Activated naive CD4-positive, alpha-beta T cell treated with anti-CD3 and anti-CD28 coated beads, Interleukin-2, amount 50 U/mL, for 16 hours (primary cell): ENCODE data around the gene ANXA1.

Experiments used
- DNase-seq: peaks from one replicate; pipeline ENCODE4 v3.0.0-alpha.2; 2020

ANXA1 gene

GRCh38 chr9:73141282-73141681 lies 10.4 kb upstream of the ANXA1 start:
- no peak for DNase-seq

DNA sequence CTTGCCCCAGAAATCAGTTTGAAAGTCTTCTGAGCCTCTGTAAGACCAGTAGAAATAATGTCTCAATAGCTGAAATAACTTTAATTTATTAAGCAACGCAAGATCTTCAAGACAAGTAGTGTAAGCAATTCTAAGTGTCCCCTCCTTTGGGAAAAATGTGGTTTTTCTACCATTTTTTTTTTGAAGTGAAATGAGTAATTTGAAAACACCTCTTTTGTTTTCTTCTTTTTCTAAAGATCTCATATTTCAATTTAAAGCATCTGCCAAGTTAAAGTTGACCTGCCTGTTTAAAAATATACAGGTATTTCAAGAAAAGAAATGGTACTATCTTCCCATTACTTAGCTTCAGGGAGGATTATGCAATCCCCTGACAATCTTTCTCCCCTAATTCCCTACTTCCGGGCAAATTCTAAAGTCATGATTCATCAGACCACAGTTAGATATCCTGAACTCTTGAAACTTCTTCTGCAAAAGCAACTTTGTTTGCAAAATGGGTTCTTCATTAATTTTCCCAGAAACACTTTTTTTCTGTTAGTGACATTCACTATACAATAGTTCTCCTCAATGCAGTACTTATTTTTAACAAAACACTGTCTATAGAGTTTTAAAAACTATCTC lies 7.8 kb upstream of the ANXA1 start:
- DNase-seq = no peak

- no peak for DNase-seq
Observed at GRCh38 chr9:73146111-73146815, 5.4 kb upstream of the ANXA1 start.

DNA sequence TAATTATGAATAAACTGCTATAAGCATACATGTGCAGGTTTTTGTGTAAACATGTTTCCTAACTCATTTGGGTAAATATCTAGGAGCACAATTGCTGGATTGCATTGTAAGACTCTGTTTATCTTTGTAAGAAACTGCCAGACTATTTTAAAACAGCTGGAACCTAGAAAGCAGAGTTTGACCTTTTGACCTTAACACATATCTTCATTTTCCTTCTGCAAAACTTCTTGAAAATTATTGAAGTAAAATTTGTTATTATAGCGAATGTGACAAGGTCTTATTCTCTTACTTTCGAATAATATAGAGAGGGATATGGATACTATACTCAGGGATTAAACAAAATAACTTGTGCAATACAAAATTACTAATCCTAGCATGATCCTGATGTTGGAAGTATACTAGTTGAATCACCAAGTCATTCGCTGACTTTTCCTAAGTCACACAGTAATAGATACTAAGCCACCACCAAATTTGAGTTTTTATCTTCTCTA lies 3.2 kb upstream of the ANXA1 start:
- DNase-seq = no peak

DNA sequence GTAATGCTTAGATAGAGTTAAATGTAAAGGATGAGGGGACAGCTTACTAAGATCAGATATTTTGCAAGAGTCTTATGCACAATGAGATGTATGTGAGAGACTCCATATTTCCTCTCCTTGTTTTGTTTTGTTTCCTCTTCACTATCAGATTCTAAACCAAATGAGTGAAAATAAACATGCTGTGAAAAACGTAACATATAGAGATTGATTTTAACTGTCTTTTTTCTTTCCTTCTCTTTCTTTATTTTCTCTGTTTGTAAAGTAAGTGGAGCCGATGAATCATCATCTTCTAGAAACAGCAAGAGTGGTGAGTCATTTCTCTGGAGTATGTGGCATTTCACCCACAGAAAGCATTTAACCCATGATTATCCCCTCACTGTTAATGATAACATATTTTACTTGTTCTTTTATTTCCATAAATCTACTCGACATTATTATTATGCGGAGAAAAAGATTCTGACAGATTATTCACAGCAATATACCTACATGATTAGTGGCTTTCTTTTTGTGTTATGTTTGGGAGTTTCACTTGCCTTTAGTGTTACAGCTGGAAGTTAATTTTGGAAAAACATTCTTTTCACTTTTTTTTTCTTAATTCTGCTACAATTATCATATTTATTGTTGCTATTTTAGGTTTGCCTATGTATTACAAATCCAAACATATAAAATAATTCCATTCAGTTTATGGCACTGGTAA lies 2.1 kb upstream of the ANXA1 start:
- no peak for DNase-seq

GRCh38 chr9:73152543-73152844 lies 829 bp downstream of the ANXA1 start:
- no peak for DNase-seq

DNA sequence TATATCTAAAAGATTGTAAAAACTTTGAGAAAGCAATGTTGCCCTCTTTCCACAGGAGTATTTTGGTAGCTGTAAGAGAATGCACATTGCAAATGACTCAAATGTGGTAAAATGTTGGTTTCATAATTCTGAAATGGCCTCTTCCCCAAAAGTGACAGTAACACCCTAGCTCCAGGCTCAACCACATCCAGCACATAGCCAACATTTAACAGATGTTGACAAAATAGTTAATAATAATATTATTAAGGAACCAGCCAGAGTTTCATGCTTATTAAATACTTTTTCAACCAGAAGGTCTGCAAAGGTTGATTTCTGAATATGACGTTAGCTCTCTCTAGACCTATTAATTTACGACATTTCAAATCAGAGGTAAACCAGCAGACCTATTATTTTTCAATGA lies 1.3 kb downstream of the ANXA1 start:
- DNase-seq = no peak

- no peak for DNase-seq
Observed at GRCh38 chr9:73153793-73154227, 2.1 kb downstream of the ANXA1 start.

GRCh38 chr9:73154271-73154670 lies 2.6 kb downstream of the ANXA1 start:
- no peak for DNase-seq

- no peak for DNase-seq
Observed at GRCh38 chr9:73154722-73155121, 3.1 kb downstream of the ANXA1 start.

- DNase-seq = no peak
Observed at GRCh38 chr9:73155377-73155776, 3.7 kb downstream of the ANXA1 start.

GRCh38 chr9:73155968-73156864 lies 4.6 kb downstream of the ANXA1 start:
- DNase-seq = no peak

DNA sequence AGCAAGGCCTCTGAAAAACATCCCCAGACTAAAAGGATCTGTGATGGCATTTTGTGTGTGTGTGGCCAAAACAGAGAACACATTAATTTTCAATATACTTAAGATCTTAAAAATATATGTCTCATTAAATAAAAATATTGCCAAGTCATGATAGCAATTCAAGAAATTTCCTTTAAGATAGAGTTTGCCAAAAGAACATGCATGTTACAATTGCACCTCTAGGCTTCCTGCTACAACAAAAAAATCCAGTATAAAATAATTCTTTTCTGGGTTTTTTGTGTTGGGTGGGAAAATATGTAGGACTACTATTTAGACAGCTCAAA lies 5.2 kb downstream of the ANXA1 start:
- no peak for DNase-seq

DNA sequence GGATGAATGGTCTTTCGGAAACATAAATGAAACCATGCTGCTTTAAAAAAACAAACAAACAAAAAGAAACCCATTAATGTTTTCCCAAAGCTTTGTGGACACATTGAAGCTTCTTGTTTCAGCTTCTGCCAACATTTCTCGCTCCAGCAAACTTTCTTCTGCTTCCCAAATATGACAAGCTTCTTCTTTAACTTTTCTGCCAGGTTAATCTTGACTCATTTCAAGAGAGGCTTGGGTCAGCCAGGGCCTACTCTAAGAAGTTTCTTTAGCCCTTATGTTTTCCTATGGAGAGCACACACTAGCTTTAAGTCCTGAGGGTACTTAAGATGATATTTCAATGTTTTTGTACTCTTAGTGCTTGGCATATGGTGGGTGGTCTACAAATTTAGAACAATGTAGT lies 6.1 kb downstream of the ANXA1 start:
- no peak for DNase-seq

- DNase-seq = no peak
Observed at GRCh38 chr9:73158723-73159122, 7.1 kb downstream of the ANXA1 start.

GRCh38 chr9:73160868-73161267 lies 9.2 kb downstream of the ANXA1 start:
- DNase-seq = no peak

DNA sequence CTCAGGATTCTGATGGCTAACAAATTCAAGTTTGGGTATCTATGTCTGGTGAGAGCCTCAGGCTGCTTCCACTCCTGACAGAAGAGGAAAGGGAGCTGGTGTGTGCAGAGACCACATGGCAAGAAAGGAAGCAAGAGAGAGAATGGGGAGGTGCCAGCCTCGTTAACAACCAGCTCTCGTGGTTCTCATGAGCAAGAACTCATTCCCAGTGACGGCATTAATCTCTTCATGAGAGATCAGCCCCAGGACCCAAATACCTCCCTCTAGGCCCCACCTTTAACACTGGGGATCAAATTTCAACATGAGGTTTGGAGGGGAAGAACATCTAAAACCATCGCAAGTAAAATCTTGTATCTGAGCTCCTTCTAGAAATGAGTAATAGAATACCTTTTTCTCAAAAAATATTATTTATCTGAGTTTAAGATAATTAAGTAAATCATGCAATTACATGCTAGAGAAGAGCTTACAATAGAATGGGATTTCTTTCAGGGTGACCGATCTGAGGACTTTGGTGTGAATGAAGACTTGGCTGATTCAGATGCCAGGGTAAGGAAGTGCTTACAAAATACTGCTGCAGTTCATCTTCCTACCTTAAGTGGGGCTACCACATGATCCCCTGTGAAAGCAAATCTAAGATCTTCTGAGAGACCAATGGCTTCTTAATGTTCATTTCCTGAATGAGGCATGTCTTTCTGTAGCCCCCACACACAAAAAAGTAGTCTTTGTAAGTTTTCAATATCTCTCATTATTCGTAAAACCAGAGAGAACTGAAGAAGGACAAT lies 11.5 kb downstream of the ANXA1 start:
- no peak for DNase-seq

GRCh38 chr9:73165911-73166310 lies 14.2 kb downstream of the ANXA1 start:
- DNase-seq = no peak

GRCh38 chr9:73166468-73166867 lies 14.8 kb downstream of the ANXA1 start:
- DNase-seq = no peak

DNA sequence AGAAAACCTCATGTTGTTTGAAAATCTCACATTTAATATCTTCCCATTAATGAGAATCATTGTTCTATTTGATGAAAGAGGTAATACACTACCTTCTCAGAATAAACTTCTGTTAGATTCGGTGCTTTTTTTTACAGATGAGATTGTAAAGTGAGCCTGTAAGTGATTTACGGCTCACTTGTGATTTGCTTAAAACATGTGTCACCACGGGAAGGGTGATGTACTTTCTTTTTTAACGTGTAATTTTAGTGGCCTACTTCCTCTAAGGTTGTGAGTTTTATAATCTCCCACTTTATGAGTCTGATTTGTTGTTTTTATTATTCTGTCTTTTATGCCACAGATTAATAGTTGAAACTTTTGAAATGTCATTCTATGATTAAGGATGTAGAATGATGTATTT lies 15.9 kb downstream of the ANXA1 start:
- DNase-seq = no peak

- DNase-seq = no peak
Observed at GRCh38 chr9:73168298-73168934, 16.8 kb downstream of the ANXA1 start.
